Measurements from ENCODE around the gene LRGUK.

The LRGUK gene

DNA sequence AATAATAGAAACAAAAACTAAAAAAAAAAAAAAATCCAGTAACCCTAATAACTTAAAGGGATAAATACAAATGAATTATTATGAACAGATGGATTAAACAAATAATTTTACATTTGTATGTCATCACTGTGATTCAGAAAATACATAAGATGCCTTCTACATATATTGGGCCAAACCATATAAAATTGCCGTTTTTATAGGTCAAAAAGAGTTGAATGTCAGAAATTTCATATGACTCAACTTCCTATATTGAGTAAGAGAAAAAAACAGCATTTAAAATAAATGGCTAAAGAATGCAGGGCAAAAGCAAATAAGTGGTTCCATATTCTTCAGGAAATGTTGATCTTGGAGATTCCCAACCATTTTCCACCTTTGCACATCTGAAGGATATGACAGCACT is 180.2 kb downstream of the LRGUK start:
- H3K9ac ChIP-seq (ENCODE audit: low read length in 5 of 5) = no peak overlapping the region
- peaks cover 0 to 4% (median 0%) of the 10 kb centered on the region in 5 donors for H3K4me1 ChIP-seq (ENCODE audit: control insufficient read depth in 5 of 5, insufficient read depth in 5 of 5, low read length in 5 of 5)
- H3K4me3 ChIP-seq (ENCODE audit: low read depth in 1 of 5, low read length in 5 of 5) = no peak overlapping the region
- H3K9me3 ChIP-seq (ENCODE audit: control insufficient read depth in 5 of 5, low read length in 5 of 5) = no peaks in the 10 kb centered on the region
- H3K27me3 ChIP-seq (ENCODE audit: control insufficient read depth in 5 of 5, insufficient read depth in 4 of 5, low read length in 5 of 5) = no peaks in the 10 kb centered on the region
- H3K36me3 ChIP-seq (ENCODE audit: control insufficient read depth in 5 of 5, insufficient read depth in 5 of 5, low read length in 5 of 5) = peaks cover 11 to 24% (median 15%) of the 10 kb centered on the region in 5 donors
- no peak overlapping the region for H3K27ac ChIP-seq (ENCODE audit: low read depth, low read length)

DNA sequence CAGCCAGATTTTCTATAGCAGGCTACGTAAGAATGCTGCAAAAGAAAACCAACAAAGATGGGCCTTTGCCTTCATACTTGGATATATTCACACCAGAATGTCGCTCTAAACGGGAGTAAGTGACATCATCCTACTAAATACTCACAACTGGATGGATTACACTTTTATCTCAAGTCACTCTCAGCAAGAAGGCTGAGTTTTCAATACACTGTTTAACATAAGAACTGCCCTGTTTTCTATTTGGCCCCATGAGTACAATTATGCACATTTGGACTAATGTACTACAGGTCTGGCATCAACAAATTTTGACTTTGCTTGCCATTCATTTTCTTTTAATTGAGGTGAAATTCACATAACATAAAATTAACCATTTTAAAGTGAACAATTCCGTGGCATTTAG is 181.4 kb downstream of the LRGUK start:
- Histone ChIP-seq H3K27me3 (ENCODE audit: control insufficient read depth in 5 of 5, insufficient read depth in 4 of 5, low read length in 5 of 5) (no peaks in the 10 kb centered on the region), H3K36me3 (ENCODE audit: control insufficient read depth in 5 of 5, insufficient read depth in 5 of 5, low read length in 5 of 5) (peaks cover 9 to 13% (median 13%) of the 10 kb centered on the region in 5 donors), H3K9ac (ENCODE audit: low read length in 5 of 5) (no peak overlapping the region), H3K27ac (ENCODE audit: low read depth, low read length) (no peak overlapping the region), H3K4me1 (ENCODE audit: control insufficient read depth in 5 of 5, insufficient read depth in 5 of 5, low read length in 5 of 5) (peaks cover 0 to 4% (median 0%) of the 10 kb centered on the region in 5 donors), H3K9me3 (ENCODE audit: control insufficient read depth in 5 of 5, low read length in 5 of 5) (no peaks in the 10 kb centered on the region), H3K4me3 (ENCODE audit: low read depth in 1 of 5, low read length in 5 of 5) (no peak overlapping the region)

DNA sequence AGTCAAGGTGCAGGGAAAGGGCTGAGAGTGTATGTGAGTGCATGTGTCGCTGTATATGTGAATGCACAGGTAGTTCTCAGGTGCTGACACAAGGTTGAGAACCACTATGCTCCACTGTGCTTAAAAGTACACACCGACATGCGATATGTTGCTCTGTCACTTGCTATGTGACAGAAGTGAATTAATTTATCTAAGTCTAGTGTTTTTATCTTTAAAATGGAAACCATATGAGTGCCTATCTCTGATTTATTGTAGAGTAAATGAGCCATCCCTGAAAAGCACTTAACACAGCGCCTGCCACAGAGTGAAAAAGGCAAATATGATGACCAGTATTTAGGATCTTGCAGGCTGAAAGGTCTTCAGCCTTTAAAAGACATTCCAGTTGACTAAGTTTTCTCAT is 184.7 kb downstream of the LRGUK start:
- Histone ChIP-seq H3K27ac (ENCODE audit: low read depth, low read length) (no peak overlapping the region), H3K36me3 (ENCODE audit: control insufficient read depth in 5 of 5, insufficient read depth in 5 of 5, low read length in 5 of 5) (peaks cover 0 to 6% (median 0%) of the 10 kb centered on the region in 5 donors), H3K9ac (ENCODE audit: low read length in 5 of 5) (no peak overlapping the region), H3K9me3 (ENCODE audit: control insufficient read depth in 5 of 5, low read length in 5 of 5) (no peaks in the 10 kb centered on the region), H3K4me1 (ENCODE audit: control insufficient read depth in 5 of 5, insufficient read depth in 5 of 5, low read length in 5 of 5) (peaks cover 4 to 14% (median 9%) of the 10 kb centered on the region in 5 donors), H3K4me3 (ENCODE audit: low read depth in 1 of 5, low read length in 5 of 5) (no peak overlapping the region), H3K27me3 (ENCODE audit: control insufficient read depth in 5 of 5, insufficient read depth in 4 of 5, low read length in 5 of 5) (no peaks in the 10 kb centered on the region)

DNA sequence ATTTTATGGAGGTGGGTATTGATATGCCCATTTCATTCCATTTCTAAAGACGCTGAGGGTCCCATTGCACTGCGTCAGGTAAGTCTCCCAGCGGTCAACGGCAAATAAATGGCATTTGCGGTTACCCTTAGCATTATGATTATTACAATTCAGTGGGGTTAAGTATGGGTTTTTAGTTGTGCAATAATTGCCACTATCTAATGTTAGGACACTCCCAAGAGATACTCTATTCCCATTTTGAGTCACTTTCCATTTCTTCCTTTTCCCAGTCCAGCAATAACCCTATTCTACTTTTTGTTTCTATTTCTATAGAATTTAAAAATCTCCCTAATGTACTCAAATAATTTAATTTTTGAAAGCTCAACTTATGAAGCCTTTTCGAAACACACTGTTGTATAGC is 185.6 kb downstream of the LRGUK start:
- no peaks in the 10 kb centered on the region for H3K27me3 ChIP-seq (ENCODE audit: control insufficient read depth in 5 of 5, insufficient read depth in 4 of 5, low read length in 5 of 5)
- H3K4me1 ChIP-seq (ENCODE audit: control insufficient read depth in 5 of 5, insufficient read depth in 5 of 5, low read length in 5 of 5) = peaks cover 4 to 18% (median 15%) of the 10 kb centered on the region in 5 donors
- H3K27ac ChIP-seq (ENCODE audit: low read depth, low read length) = no peak overlapping the region
- no peak overlapping the region for H3K4me3 ChIP-seq (ENCODE audit: low read depth in 1 of 5, low read length in 5 of 5)
- H3K9me3 ChIP-seq (ENCODE audit: control insufficient read depth in 5 of 5, low read length in 5 of 5) = no peaks in the 10 kb centered on the region
- H3K9ac ChIP-seq (ENCODE audit: low read length in 5 of 5) = no peak overlapping the region
- peaks cover 0 to 6% (median 0%) of the 10 kb centered on the region in 5 donors for H3K36me3 ChIP-seq (ENCODE audit: control insufficient read depth in 5 of 5, insufficient read depth in 5 of 5, low read length in 5 of 5)

DNA sequence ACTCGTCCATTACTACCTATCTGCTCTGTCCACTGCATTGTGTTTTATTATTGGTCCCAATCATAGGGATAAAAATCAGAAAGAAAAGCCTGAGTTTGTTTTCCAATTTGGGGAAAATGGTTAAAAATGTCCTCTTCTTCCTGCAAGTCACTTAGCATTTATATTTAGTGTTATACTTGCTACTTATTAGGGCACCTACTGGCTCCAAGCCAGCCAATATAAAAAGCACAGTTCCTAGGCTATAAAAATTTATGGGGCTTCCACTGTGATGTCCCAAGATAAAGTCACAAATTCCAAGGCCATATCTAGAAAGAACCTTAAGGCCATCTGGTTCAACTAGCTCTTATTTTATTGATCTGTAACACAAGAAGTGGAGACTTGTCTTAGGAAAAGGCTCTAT is 186.4 kb downstream of the LRGUK start:
- Histone ChIP-seq H3K4me1 (ENCODE audit: control insufficient read depth in 5 of 5, insufficient read depth in 5 of 5, low read length in 5 of 5) (peaks cover 4 to 18% (median 15%) of the 10 kb centered on the region in 5 donors), H3K36me3 (ENCODE audit: control insufficient read depth in 5 of 5, insufficient read depth in 5 of 5, low read length in 5 of 5) (peaks cover 0 to 6% (median 0%) of the 10 kb centered on the region in 5 donors), H3K4me3 (ENCODE audit: low read depth in 1 of 5, low read length in 5 of 5) (no peak overlapping the region), H3K9ac (ENCODE audit: low read length in 5 of 5) (no peak overlapping the region), H3K27ac (ENCODE audit: low read depth, low read length) (no peak overlapping the region), H3K9me3 (ENCODE audit: control insufficient read depth in 5 of 5, low read length in 5 of 5) (no peaks in the 10 kb centered on the region), H3K27me3 (ENCODE audit: control insufficient read depth in 5 of 5, insufficient read depth in 4 of 5, low read length in 5 of 5) (no peaks in the 10 kb centered on the region)
